ENCODE data around the gene MCRS1. TPM values are rescaled to one million over a fixed set of nuclear protein-coding genes. Genes with fewer than 3 reads are reported as not detected.

Gene MCRS1
- total and polyA plus RNA-seq, 10 of the 15 experiments (the other 5 are each of a cell fraction or from before 2014, with no cell fraction given): 34.3 to 82.8 (median 57.6) TPM

DNA sequence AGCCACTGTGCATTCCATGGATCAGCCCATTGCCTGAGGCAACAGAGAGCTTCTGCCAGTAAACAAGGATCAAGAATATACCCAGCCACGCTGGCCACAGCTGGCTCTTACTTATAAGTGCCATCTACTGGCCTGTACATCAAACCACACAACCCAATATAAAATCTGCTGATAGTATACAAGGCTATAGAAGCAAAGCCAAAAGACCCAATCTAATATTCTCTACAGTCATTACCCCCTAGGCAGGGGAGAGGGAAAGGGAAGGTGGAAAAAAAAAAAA is 41.9 kb upstream of the MCRS1 start:
- no peak overlapping the region for H3K27ac ChIP-seq (ENCODE audit: control insufficient read depth, insufficient read depth)
- ChIA-PET CTCF (no interaction called here), RAD21 (ENCODE audit: unreplicated experiment) (no interaction called here), POLR2A (no interaction called here), SMC1A (ENCODE audit: uncharacterized antibody, unreplicated experiment) (interaction anchor here (0.9 to 1.0 kb wide), 2 partner anchors 9 to 56 kb away, joined by 3 read pairs; no protein-coding TSS in a partner anchor)
- no peaks in the 10 kb centered on the region for H3K79me2 ChIP-seq (ENCODE audit: control insufficient read depth, insufficient read depth, low read length)
- no TSS peak for BruUV-seq (replicated peaks)
- no peaks in the 10 kb centered on the region for H3K36me3 ChIP-seq (ENCODE audit: control insufficient read depth in 2 of 2, insufficient read depth in 2 of 2, low read length in 1 of 2)
- in situ Hi-C loops (cut with MboI): no loop called here
- H2AFZ ChIP-seq (ENCODE audit: control insufficient read depth, low read depth, low read length): no peak overlapping the region
- no peaks in the 10 kb centered on the region for H3K27me3 ChIP-seq (replicated peaks in 1 of 2; ENCODE audit: control insufficient read depth in 2 of 2, insufficient read depth in 2 of 2, low read length in 1 of 2)
- no peak overlapping the region for H3K4me3 ChIP-seq
- 9% methylated on average over 1 of the region's 1 CpG for WGBS (ENCODE audit: insufficient coverage, insufficient replicate concordance, low lambda C conversion rate, missing lambda C conversion rate)
- DNase-seq (ENCODE audit: low read depth, low spot score) (no peak), ATAC-seq (peak; percentile 29; the same call in 1 of the 3 replicates), FAIRE-seq (no peak)
- intact Hi-C loops (cut with micrococcal nuclease; ENCODE audit: unreplicated experiment): no loop called here
- TF ChIP-seq RELA (IDR thresholded peaks at IDR 0.05; ENCODE audit: borderline replicate concordance, partially characterized antibody): no peak
- TF ChIP-seq POU2F2 (IDR thresholded peaks at IDR 0.05; ENCODE audit: borderline replicate concordance, low read depth, low read length): no peak
- no peak for TF ChIP-seq SMAD1 (IDR thresholded peaks at IDR 0.05; ENCODE audit: low read depth, partially characterized antibody)
- TF ChIP-seq, protein P1, sequence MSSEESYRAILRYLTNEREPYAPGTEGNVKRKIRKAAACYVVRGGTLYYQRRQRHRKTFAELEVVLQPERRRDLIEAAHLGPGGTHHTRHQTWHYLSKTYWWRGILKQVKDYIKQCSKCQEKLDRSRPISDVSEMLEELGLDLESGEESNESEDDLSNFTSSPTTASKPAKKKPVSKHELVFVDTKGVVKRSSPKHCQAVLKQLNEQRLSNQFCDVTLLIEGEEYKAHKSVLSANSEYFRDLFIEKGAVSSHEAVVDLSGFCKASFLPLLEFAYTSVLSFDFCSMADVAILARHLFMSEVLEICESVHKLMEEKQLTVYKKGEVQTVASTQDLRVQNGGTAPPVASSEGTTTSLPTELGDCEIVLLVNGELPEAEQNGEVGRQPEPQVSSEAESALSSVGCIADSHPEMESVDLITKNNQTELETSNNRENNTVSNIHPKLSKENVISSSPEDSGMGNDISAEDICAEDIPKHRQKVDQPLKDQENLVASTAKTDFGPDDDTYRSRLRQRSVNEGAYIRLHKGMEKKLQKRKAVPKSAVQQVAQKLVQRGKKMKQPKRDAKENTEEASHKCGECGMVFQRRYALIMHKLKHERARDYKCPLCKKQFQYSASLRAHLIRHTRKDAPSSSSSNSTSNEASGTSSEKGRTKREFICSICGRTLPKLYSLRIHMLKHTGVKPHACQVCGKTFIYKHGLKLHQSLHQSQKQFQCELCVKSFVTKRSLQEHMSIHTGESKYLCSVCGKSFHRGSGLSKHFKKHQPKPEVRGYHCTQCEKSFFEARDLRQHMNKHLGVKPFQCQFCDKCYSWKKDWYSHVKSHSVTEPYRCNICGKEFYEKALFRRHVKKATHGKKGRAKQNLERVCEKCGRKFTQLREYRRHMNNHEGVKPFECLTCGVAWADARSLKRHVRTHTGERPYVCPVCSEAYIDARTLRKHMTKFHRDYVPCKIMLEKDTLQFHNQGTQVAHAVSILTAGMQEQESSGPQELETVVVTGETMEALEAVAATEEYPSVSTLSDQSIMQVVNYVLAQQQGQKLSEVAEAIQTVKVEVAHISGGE (CRISPR knock-in tag; IDR thresholded peaks at IDR 0.05): no peak
- no peak for TF ChIP-seq MTA3 (IDR thresholded peaks at IDR 0.05; ENCODE audit: borderline replicate concordance, low read length)
- TF ChIP-seq, protein P2, sequence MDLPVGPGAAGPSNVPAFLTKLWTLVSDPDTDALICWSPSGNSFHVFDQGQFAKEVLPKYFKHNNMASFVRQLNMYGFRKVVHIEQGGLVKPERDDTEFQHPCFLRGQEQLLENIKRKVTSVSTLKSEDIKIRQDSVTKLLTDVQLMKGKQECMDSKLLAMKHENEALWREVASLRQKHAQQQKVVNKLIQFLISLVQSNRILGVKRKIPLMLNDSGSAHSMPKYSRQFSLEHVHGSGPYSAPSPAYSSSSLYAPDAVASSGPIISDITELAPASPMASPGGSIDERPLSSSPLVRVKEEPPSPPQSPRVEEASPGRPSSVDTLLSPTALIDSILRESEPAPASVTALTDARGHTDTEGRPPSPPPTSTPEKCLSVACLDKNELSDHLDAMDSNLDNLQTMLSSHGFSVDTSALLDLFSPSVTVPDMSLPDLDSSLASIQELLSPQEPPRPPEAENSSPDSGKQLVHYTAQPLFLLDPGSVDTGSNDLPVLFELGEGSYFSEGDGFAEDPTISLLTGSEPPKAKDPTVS (IDR thresholded peaks at IDR 0.05; ENCODE audit: low read depth, low read length): no peak
- no peak for TF ChIP-seq RBBP5 (conservative IDR thresholded peaks at IDR 0.05)
- no peak for TF ChIP-seq SP1 (IDR thresholded peaks at IDR 0.05; ENCODE audit: low read depth, low read length)
- TF ChIP-seq, protein P3, sequence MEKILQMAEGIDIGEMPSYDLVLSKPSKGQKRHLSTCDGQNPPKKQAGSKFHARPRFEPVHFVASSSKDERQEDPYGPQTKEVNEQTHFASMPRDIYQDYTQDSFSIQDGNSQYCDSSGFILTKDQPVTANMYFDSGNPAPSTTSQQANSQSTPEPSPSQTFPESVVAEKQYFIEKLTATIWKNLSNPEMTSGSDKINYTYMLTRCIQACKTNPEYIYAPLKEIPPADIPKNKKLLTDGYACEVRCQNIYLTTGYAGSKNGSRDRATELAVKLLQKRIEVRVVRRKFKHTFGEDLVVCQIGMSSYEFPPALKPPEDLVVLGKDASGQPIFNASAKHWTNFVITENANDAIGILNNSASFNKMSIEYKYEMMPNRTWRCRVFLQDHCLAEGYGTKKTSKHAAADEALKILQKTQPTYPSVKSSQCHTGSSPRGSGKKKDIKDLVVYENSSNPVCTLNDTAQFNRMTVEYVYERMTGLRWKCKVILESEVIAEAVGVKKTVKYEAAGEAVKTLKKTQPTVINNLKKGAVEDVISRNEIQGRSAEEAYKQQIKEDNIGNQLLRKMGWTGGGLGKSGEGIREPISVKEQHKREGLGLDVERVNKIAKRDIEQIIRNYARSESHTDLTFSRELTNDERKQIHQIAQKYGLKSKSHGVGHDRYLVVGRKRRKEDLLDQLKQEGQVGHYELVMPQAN (conservative IDR thresholded peaks at IDR 0.05): no peak
- TF ChIP-seq HCFC1 (IDR thresholded peaks at IDR 0.05; ENCODE audit: low read length): no peak
- no peak for TF ChIP-seq BMI1 (IDR thresholded peaks at IDR 0.05; ENCODE audit: borderline replicate concordance)
- TF ChIP-seq SMARCA5 (IDR thresholded peaks at IDR 0.05): no peak
- TF ChIP-seq FOS (IDR thresholded peaks at IDR 0.05; ENCODE audit: borderline replicate concordance, extremely low read depth, insufficient read length): no peak
- no peaks in the 10 kb centered on the region for H4K20me1 ChIP-seq (ENCODE audit: control insufficient read depth, insufficient read depth)
- H3K9ac ChIP-seq (ENCODE audit: control insufficient read depth, insufficient read depth, low read length): no peak overlapping the region
- H3K4me1 ChIP-seq (ENCODE audit: control insufficient read depth, insufficient read depth, low read length): no peaks in the 10 kb centered on the region
- no peak overlapping the region for H3K4me2 ChIP-seq (ENCODE audit: control insufficient read depth, insufficient read depth)
- no peaks in the 10 kb centered on the region; the same call in 2 of the 3 replicates for H3K9me3 ChIP-seq (replicated peaks; ENCODE audit: control insufficient read depth, insufficient read depth, low read length)

Data from GM12878 (cell line).